HepG2 (cell line): ENCODE measurements around the gene CCDC102B. TPM values are rescaled to one million over a fixed set of nuclear protein-coding genes. Genes with fewer than 3 reads are reported as not detected.

Experiments used
- ATAC-seq: fragments of 200-7000 bp; cut with Tn5 transposase; 3 replicates; pipeline ENCODE4 v1.9.1; 2020; ENCODE audit warnings: mild to moderate bottlenecking, moderate library complexity
- BruUV-seq: library from RNA; stranded (reverse); fragments of 400-500 nt; replicated peaks from 2 replicates; lab custom pipeline; 2021; lab: Mats Ljungman, UMichigan
- CTCF ChIA-PET: fragments of 300-600 bp; formaldehyde crosslinking; extraction: SDS; loops from one replicate; lab custom pipeline; 2021; ENCODE audit warnings: low total read pairs, inconsistent platforms, low intra/inter-chr PET ratio; lab: Yijun Ruan, JAX
- POLR2A ChIA-PET: fragments of 350-600 bp; sonication (Branson Sonifier 250); formaldehyde crosslinking; loops from one replicate; lab custom pipeline; 2020; ENCODE audit warnings: antibody characterized with exemption, inconsistent platforms; lab: Yijun Ruan, JAX
- DNase-seq: peaks from one replicate; pipeline ENCODE4 v3.0.0-alpha.2; 2015; ENCODE audit warnings: low spot score
- FAIRE-seq: peaks from 3 replicates; lab custom pipeline; 2011; peaks lifted over from hg19 to GRCh38; lab: Jason Lieb, UNC
- H2AFZ ChIP-seq: one replicate; pipeline ENCODE4 v1.6.1; 2011; ENCODE audit warnings: low read length, inconsistent platforms
- H3K27ac ChIP-seq: fragments of 300-600 bp; 3 replicates; pipeline ENCODE4 v1.8.0; 2011; ENCODE audit warnings: mixed run types, mild to moderate bottlenecking, mixed read lengths, low read length, inconsistent platforms; ENCODE audit not compliant: insufficient read depth; ENCODE audit errors: extremely low read length
- H3K27me3 ChIP-seq, 2 experiments: fragments of 200-600 bp in 1 of 2; 2 replicates in 1 of 2; 3 replicates in 1 of 2; pipeline versions ENCODE4 v1.6.0 to v1.8.0; 2011; ENCODE audit warnings: low read length in 2 of 2, mild to moderate bottlenecking in 2 of 2, moderate library complexity in 2 of 2, inconsistent platforms in 1 of 2; ENCODE audit not compliant: insufficient read depth in 2 of 2, control insufficient read depth in 1 of 2
- H3K36me3 ChIP-seq, 2 experiments: fragments of 200-600 bp in 1 of 2; replicated peaks in 1 of 2; 2 replicates in 1 of 2; 3 replicates in 1 of 2; pipeline versions ENCODE4 v1.5.1 to v1.8.0; 2011; ENCODE audit warnings: low read length in 2 of 2, inconsistent platforms in 1 of 2; ENCODE audit not compliant: insufficient read depth in 2 of 2, control insufficient read depth in 1 of 2
- H3K4me1 ChIP-seq: 2 replicates; pipeline ENCODE4 v1.5.1; 2012; ENCODE audit warnings: low read length, inconsistent platforms; ENCODE audit not compliant: insufficient read depth
- H3K4me2 ChIP-seq: 2 replicates; pipeline ENCODE4 v1.6.0; 2011; ENCODE audit warnings: low read depth, low read length, inconsistent platforms
- H3K4me3 ChIP-seq, 3 experiments: fragments of 200-600 bp in 1 of 3; sonication (generic), shearing (Covaris generic) in 1 of 3; replicated peaks in 1 of 3; 2 replicates each; pipeline ENCODE4 v1.5.1; 2011 to 2016; ENCODE audit warnings: low read length in 3 of 3, inconsistent platforms in 2 of 3, low read depth in 2 of 3, mild to moderate bottlenecking in 2 of 3, control low read depth in 1 of 3, mixed read lengths in 1 of 3; ENCODE audit not compliant: insufficient read depth in 1 of 3
- H3K79me2 ChIP-seq: one replicate; pipeline ENCODE4 v1.6.1; 2011; ENCODE audit warnings: low read length, inconsistent platforms; ENCODE audit not compliant: insufficient read depth
- H3K9ac ChIP-seq: 2 replicates; pipeline ENCODE4 v1.6.0; 2011; ENCODE audit warnings: mild to moderate bottlenecking, low read depth, low read length, inconsistent platforms; ENCODE audit not compliant: insufficient read depth
- H3K9me3 ChIP-seq: 2 replicates; pipeline ENCODE4 v1.5.1; 2012; ENCODE audit warnings: mild to moderate bottlenecking, low read length
- H4K20me1 ChIP-seq: 2 replicates; pipeline ENCODE4 v1.6.0; 2011; ENCODE audit warnings: inconsistent platforms, mild to moderate bottlenecking, low read length, moderate library complexity; ENCODE audit not compliant: insufficient read depth
- FOSL2 ChIP-seq: sonication (generic); formaldehyde crosslinking; IDR thresholded peaks from 2 replicates; pipeline ENCODE4 v1.4.0; 2020; ENCODE audit warnings: missing genetic modification reagents
- FOXM1 ChIP-seq: sonication (generic); formaldehyde crosslinking; IDR thresholded peaks from 2 replicates; pipeline ENCODE4 v1.5.0; 2020; ENCODE audit warnings: missing genetic modification reagents
- HNRNPL ChIP-seq: fragments of 200-400 bp; formaldehyde crosslinking; IDR thresholded peaks from 2 replicates; pipeline ENCODE4 v1.6.1; 2017; ENCODE audit warnings: mild to moderate bottlenecking, low read depth, low read length
- HOXA7 ChIP-seq: sonication (generic); formaldehyde crosslinking; IDR thresholded peaks from 2 replicates; pipeline ENCODE4 v1.8.1; 2022; ENCODE audit warnings: mild to moderate bottlenecking, missing genetic modification reagents, moderate library complexity
- MATR3 ChIP-seq: sonication (generic); formaldehyde crosslinking; IDR thresholded peaks from 2 replicates; pipeline ENCODE4 v1.4.0; 2020; ENCODE audit warnings: missing genetic modification reagents
- MTF1 ChIP-seq: sonication (generic); formaldehyde crosslinking; IDR thresholded peaks from 2 replicates; pipeline ENCODE4 v1.5.0; 2020; ENCODE audit warnings: missing genetic modification reagents
- MZF1 ChIP-seq: sonication (generic); formaldehyde crosslinking; IDR thresholded peaks from 2 replicates; pipeline ENCODE4 v1.8.1; 2023; ENCODE audit warnings: mild to moderate bottlenecking, missing genetic modification reagents, borderline replicate concordance
- NFIC ChIP-seq: IDR thresholded peaks from 2 replicates; pipeline ENCODE4 v1.6.1; 2012; ENCODE audit warnings: mild to moderate bottlenecking, low read length, inconsistent platforms
- RORA ChIP-seq: sonication (generic); formaldehyde crosslinking; IDR thresholded peaks from 2 replicates; pipeline ENCODE4 v1.5.0; 2020; ENCODE audit warnings: mild to moderate bottlenecking, missing genetic modification reagents, moderate library complexity
- TGIF2 ChIP-seq: IDR thresholded peaks from 2 replicates; pipeline ENCODE4 v1.6.1; 2016; ENCODE audit warnings: control low read depth, missing compliant biosample characterization
- U2AF2 ChIP-seq: fragments of 200-400 bp; formaldehyde crosslinking; IDR thresholded peaks from 2 replicates; pipeline ENCODE4 v1.6.1; 2017; ENCODE audit warnings: low read depth, mild to moderate bottlenecking, low read length
- ZBTB39 ChIP-seq: sonication (generic); formaldehyde crosslinking; IDR thresholded peaks from 2 replicates; pipeline ENCODE4 v1.5.0; 2020; ENCODE audit warnings: missing genetic modification reagents
- ZBTB7B ChIP-seq: sonication (generic); formaldehyde crosslinking; IDR thresholded peaks from 2 replicates; pipeline ENCODE4 v1.4.0; 2020; ENCODE audit warnings: missing genetic modification reagents
- ZFP36L2 ChIP-seq: sonication (generic); formaldehyde crosslinking; IDR thresholded peaks from 2 replicates; pipeline ENCODE4 v1.4.0; 2020; ENCODE audit warnings: missing genetic modification reagents
- ZNF121 ChIP-seq: sonication (generic); formaldehyde crosslinking; IDR thresholded peaks from 2 replicates; pipeline ENCODE4 v1.5.0; 2020; ENCODE audit warnings: mild to moderate bottlenecking, missing genetic modification reagents
- ZNF256 ChIP-seq: sonication (generic); formaldehyde crosslinking; conservative IDR thresholded peaks from 2 replicates; pipeline ENCODE4 v1.4.0; 2020; ENCODE audit warnings: missing genetic modification reagents
- ZNF274 ChIP-seq: sonication (generic); formaldehyde crosslinking; IDR thresholded peaks from 2 replicates; pipeline ENCODE4 v1.5.1; 2020; ENCODE audit warnings: mild to moderate bottlenecking, missing genetic modification reagents
- ZNF639 ChIP-seq: conservative IDR thresholded peaks from 2 replicates; pipeline ENCODE4 v1.6.1; 2018; ENCODE audit warnings: missing genetic modification reagents
- ZNF703 ChIP-seq: sonication (generic); formaldehyde crosslinking; IDR thresholded peaks from 2 replicates; pipeline ENCODE4 v1.5.1; 2020; ENCODE audit warnings: missing genetic modification reagents, mild to moderate bottlenecking, moderate library complexity, borderline replicate concordance
- WGBS: methylation state at CpG from one replicate; pipeline ENCODE4 v1.1.6; 2017; ENCODE audit warnings: low lambda C conversion rate; 5-methylcytosine and 5-hydroxymethylcytosine counted together
- in situ Hi-C: cut with HindIII; loops from 2 replicates; pipeline ENCODE4 v1.10.0; 2017; ENCODE audit warnings: low pct_unique_long_range_greater_than_20kb; ENCODE audit not compliant: extremely low pct_ligation_motif_present
- intact Hi-C: fragments of 100-400 bp; cut with micrococcal nuclease; formaldehyde crosslinking; loops from one replicate; pipeline ENCODE4 v1.10.0; 2022; ENCODE audit not compliant: unreplicated experiment
- polyA plus RNA-seq, 8 experiments: library from polyadenylated mRNA; depleted of rRNA in 3 of 8; stranded (reverse) in 7 of 8; unstranded in 1 of 8; fragments of >200 nt; fragmentation: Illumina TruSeq in 4 of 8; extraction: Trizol in 4 of 8; gene quantifications; 2 replicates each; pipeline versions ENCODE4 v1.2.1 to v1.2.3, GENCODE V29; 2011 to 2016; ENCODE audit warnings: low read depth in 4 of 8, missing spikeins in 1 of 8, mixed read lengths in 1 of 8; ENCODE audit not compliant: insufficient read depth in 1 of 8
- total RNA-seq, 5 experiments: library from RNA; depleted of rRNA; stranded (reverse); fragments of >200 nt; fragmentation: Illumina TruSeq; extraction: Trizol; gene quantifications; 2 replicates each; pipeline ENCODE4 v1.2.3, GENCODE V29; 2016; ENCODE audit warnings: low read depth in 1 of 5

Gene CCDC102B
- total and polyA plus RNA-seq, 2 of the 13 experiments (the other 11 are each of a cell fraction or from before 2014, with no cell fraction given): 2.3 to 3.7 TPM

- Histone ChIP-seq H3K79me2 (no peaks in the 10 kb centered on the region), H3K27ac (no peak overlapping the region), H3K9ac (no peak overlapping the region), H3K4me2 (no peak overlapping the region), H3K9me3 (no peaks in the 10 kb centered on the region), H4K20me1 (no peaks in the 10 kb centered on the region), H3K27me3 (no peaks in the 10 kb centered on the region; a peak in 1 of 5 replicates), H2AFZ (no peak overlapping the region), H3K4me3 (no peak overlapping the region), H3K4me1 (no peaks in the 10 kb centered on the region), H3K36me3 (no peaks in the 10 kb centered on the region)
- no TSS peak for BruUV-seq
- ChIA-PET POLR2A (no interaction called here), CTCF (no interaction called here)
- WGBS: 0% methylated on average over 2 of the region's 2 CpGs
- TF ChIP-seq ZNF256 (CRISPR knock-in tag) (no peak), HOXA7 (no peak), HNRNPL (no peak), RORA (CRISPR knock-in tag) (no peak), MATR3 (CRISPR knock-in tag) (no peak), ZNF121 (no peak), MTF1 (no peak)
- no peak for DNase-seq
- no peak for FAIRE-seq
- in situ Hi-C loops: no loop called here
- no peak for ATAC-seq
- intact Hi-C loops: no loop called here
These were observed 20.7 kb downstream of the CCDC102B start for GRCh38 chr18:68818584-68818983.

- H4K20me1 ChIP-seq: no peaks in the 10 kb centered on the region
- no peak overlapping the region for H3K9ac ChIP-seq
- H3K4me1 ChIP-seq: no peaks in the 10 kb centered on the region
- ATAC-seq (no peak), FAIRE-seq (no peak), DNase-seq (no peak)
- no peaks in the 10 kb centered on the region for H3K9me3 ChIP-seq
- no peaks in the 10 kb centered on the region for H3K79me2 ChIP-seq
- WGBS: 48% methylated on average over 5 of the region's 5 CpGs
- POLR2A ChIA-PET: no interaction called here
- no TSS peak for BruUV-seq
- H3K36me3 ChIP-seq: no peaks in the 10 kb centered on the region
- H3K4me3 ChIP-seq: no peak overlapping the region
- H2AFZ ChIP-seq: no peak overlapping the region
- CTCF ChIA-PET: no interaction called here
- H3K27me3 ChIP-seq: no peaks in the 10 kb centered on the region; a peak in 1 of 5 replicates
- H3K4me2 ChIP-seq: no peak overlapping the region
- intact Hi-C loops (no loop called here), in situ Hi-C loops (no loop called here)
- H3K27ac ChIP-seq: no peak overlapping the region
- TF ChIP-seq FOSL2 (CRISPR knock-in tag): no peak
- TF ChIP-seq ZNF274 (CRISPR knock-in tag): no peak
- no peak for TF ChIP-seq NFIC
- no peak for TF ChIP-seq ZNF639 (CRISPR knock-in tag)
- TF ChIP-seq ZBTB7B (CRISPR knock-in tag): no peak
- no peak for TF ChIP-seq U2AF2
- no peak for TF ChIP-seq MZF1 (CRISPR knock-in tag)
- TF ChIP-seq ZNF703 (CRISPR knock-in tag): no peak
- no peak for TF ChIP-seq FOXM1 (CRISPR knock-in tag)
- no peak for TF ChIP-seq ZFP36L2
- TF ChIP-seq ZBTB39 (CRISPR knock-in tag): no peak
- TF ChIP-seq TGIF2 (CRISPR knock-in tag): no peak
These were observed 25.0 kb downstream of the CCDC102B start for GRCh38 chr18:68822926-68823325.
